A549 (cell line): ENCODE data around the gene SERPINE2. TPM values are rescaled to one million over a fixed set of nuclear protein-coding genes. Genes with fewer than 3 reads are reported as not detected.

Experiments
- ATAC-seq, 2 experiments: fragments of 200-7000 bp in 1 of 2; fragments of >200 bp in 1 of 2; cut with Nextera tagmentation in 1 of 2; cut with Tn5 transposase in 1 of 2; 3 replicates each; pipeline versions ENCODE4 v1.8.0 to v1.9.1; 2018 to 2020; ENCODE audit warnings: mild to moderate bottlenecking in 1 of 2, moderate library complexity in 1 of 2
- CTCF ChIA-PET: fragments of 300-600 bp; sonication (Branson Sonifier 250); formaldehyde crosslinking; extraction: SDS; loops from one replicate; lab custom pipeline; 2021; ENCODE audit warnings: antibody characterized with exemption, inconsistent platforms; lab: Yijun Ruan, JAX
- POLR2A ChIA-PET: fragments of 350-600 bp; formaldehyde crosslinking; extraction: SDS; loops from one replicate; lab custom pipeline; 2021; ENCODE audit warnings: antibody characterized with exemption, inconsistent platforms; lab: Yijun Ruan, JAX
- DNase-seq, 2 experiments: peaks; one replicate each; pipeline versions ENCODE4 v3.0.0 to v3.0.0-alpha.2; 2011 to 2016; ENCODE audit warnings: low read depth in 1 of 2, low spot score in 1 of 2
- FAIRE-seq: peaks from 2 replicates; lab custom pipeline; 2011; peaks lifted over from hg19 to GRCh38; lab: Jason Lieb, UNC
- H3K27ac ChIP-seq, 2 experiments: fragments of >200 bp; sonication (Bioruptor Twin); formaldehyde crosslinking; 3 replicates each; pipeline ENCODE4 v1.5.1; 2016 to 2017
- H3K4me1 ChIP-seq: fragments of >200 bp; sonication (Bioruptor Twin); formaldehyde crosslinking; 3 replicates; pipeline ENCODE4 v1.6.1; 2016
- H3K4me2 ChIP-seq: fragments of >200 bp; sonication (Bioruptor Twin); formaldehyde crosslinking; 3 replicates; pipeline ENCODE4 v1.6.1; 2016
- H3K4me3 ChIP-seq: fragments of >200 bp; sonication (Bioruptor Twin); formaldehyde crosslinking; 3 replicates; pipeline ENCODE4 v1.5.1; 2016
- H3K9me3 ChIP-seq: fragments of >200 bp; sonication (Bioruptor Twin); formaldehyde crosslinking; 3 replicates; pipeline ENCODE4 v1.6.1; 2016
- ATOH8 ChIP-seq: fragments of 250-450 bp; sonication (Bioruptor Pico); IDR thresholded peaks from 2 replicates; pipeline ENCODE4 v1.5.0; 2020; ENCODE audit warnings: low read depth, mild to moderate bottlenecking, moderate library complexity
- CBX8 ChIP-seq: fragments of 200-600 bp; sonication (generic); IDR thresholded peaks from 2 replicates; pipeline ENCODE4 v1.6.1; 2016
- CEBPB ChIP-seq, 2 experiments: fragments of >200 bp in 1 of 2; sonication (Bioruptor Twin) in 1 of 2; formaldehyde crosslinking in 1 of 2; IDR thresholded peaks; 2 replicates each; pipeline ENCODE4 v1.6.1; 2012 to 2016
- CHD2 ChIP-seq: fragments of 150-350 bp; IDR thresholded peaks from 2 replicates; pipeline ENCODE4 v1.6.1; 2014; ENCODE audit warnings: low read length; ENCODE audit not compliant: partially characterized antibody
- E2F6 ChIP-seq: IDR thresholded peaks from 2 replicates; pipeline ENCODE4 v1.6.1; 2012; ENCODE audit warnings: low read depth, borderline replicate concordance
- EHMT2 ChIP-seq: fragments of 200-600 bp; sonication (generic); IDR thresholded peaks from 2 replicates; pipeline ENCODE4 v1.6.1; 2016; ENCODE audit warnings: antibody characterized with exemption, low read depth, mild to moderate bottlenecking, moderate library complexity
- EP300 ChIP-seq, 2 experiments: fragments of >200 bp; sonication (Bioruptor Twin); formaldehyde crosslinking; IDR thresholded peaks; 2 replicates in 1 of 2; 3 replicates in 1 of 2; pipeline ENCODE4 v1.6.1; 2016 to 2017
- FOSB ChIP-seq: fragments of 250-450 bp; sonication (Bioruptor Pico); IDR thresholded peaks from 2 replicates; pipeline ENCODE4 v1.5.0; 2020; ENCODE audit warnings: mild to moderate bottlenecking, moderate library complexity
- FOSL2 ChIP-seq, 2 experiments: fragments of 450-650 bp in 1 of 2; fragments of >200 bp in 1 of 2; sonication (Bioruptor Twin) in 1 of 2; formaldehyde crosslinking; IDR thresholded peaks; 2 replicates each; pipeline versions ENCODE4 v1.5.0 to v1.6.1; 2016 to 2020; ENCODE audit warnings: mild to moderate bottlenecking in 1 of 2, moderate library complexity in 1 of 2
- HDAC2 ChIP-seq: fragments of 200-600 bp; sonication (generic); IDR thresholded peaks from 2 replicates; pipeline ENCODE4 v1.6.1; 2016
- HES2 ChIP-seq: fragments of >200 bp; sonication (Bioruptor Twin); formaldehyde crosslinking; IDR thresholded peaks from 2 replicates; pipeline ENCODE4 v1.6.1; 2016
- HEYL ChIP-seq: fragments of 250-450 bp; sonication (Bioruptor Pico); IDR thresholded peaks from 2 replicates; pipeline ENCODE4 v1.8.0; 2021; ENCODE audit warnings: mild to moderate bottlenecking, moderate library complexity
- HMGXB4 ChIP-seq: fragments of 250-450 bp; sonication (Bioruptor Pico); IDR thresholded peaks from 2 replicates; pipeline ENCODE4 v1.5.0; 2021; ENCODE audit warnings: mild to moderate bottlenecking, moderate library complexity, borderline replicate concordance
- HOXB5 ChIP-seq: fragments of 250-450 bp; sonication (Bioruptor Pico); IDR thresholded peaks from 2 replicates; pipeline ENCODE4 v1.5.0; 2020; ENCODE audit warnings: mild to moderate bottlenecking, moderate library complexity
- KDM5A ChIP-seq: fragments of 200-600 bp; sonication (generic); IDR thresholded peaks from 2 replicates; pipeline ENCODE4 v1.6.1; 2016; ENCODE audit warnings: antibody characterized with exemption, mild to moderate bottlenecking
- MAFK ChIP-seq: fragments of 450-650 bp; IDR thresholded peaks from 2 replicates; pipeline ENCODE4 v1.6.1; 2014; ENCODE audit not compliant: partially characterized antibody
- MAX ChIP-seq: IDR thresholded peaks from 2 replicates; pipeline ENCODE4 v1.6.1; 2012
- MAZ ChIP-seq: fragments of 150-350 bp; IDR thresholded peaks from 2 replicates; pipeline ENCODE4 v1.6.1; 2014; ENCODE audit warnings: antibody characterized with exemption, low read depth, low read length, borderline replicate concordance
- MYC ChIP-seq: IDR thresholded peaks from 2 replicates; pipeline ENCODE4 v1.6.1; 2012; ENCODE audit warnings: mild to moderate bottlenecking, inconsistent platforms, low read length, improper control_type of control experiment, borderline replicate concordance
- NPAS2 ChIP-seq: fragments of 250-450 bp; sonication (Bioruptor Pico); IDR thresholded peaks from 2 replicates; pipeline ENCODE4 v1.8.0; 2022; ENCODE audit warnings: mild to moderate bottlenecking, moderate library complexity, borderline replicate concordance
- NR3C1 ChIP-seq: fragments of >200 bp; sonication (Bioruptor Twin); formaldehyde crosslinking; IDR thresholded peaks from 3 replicates; pipeline ENCODE4 v1.6.1; 2017
- PBX3 ChIP-seq: IDR thresholded peaks from 2 replicates; pipeline ENCODE4 v1.6.1; 2012
- PHF8 ChIP-seq: fragments of 200-600 bp; sonication (generic); IDR thresholded peaks from 2 replicates; pipeline ENCODE4 v1.6.1; 2016; ENCODE audit warnings: low read depth, mild to moderate bottlenecking, antibody characterized with exemption, moderate library complexity, borderline replicate concordance
- RAD21 ChIP-seq, 2 experiments: fragments of >200 bp in 1 of 2; sonication (Bioruptor Twin) in 1 of 2; formaldehyde crosslinking in 1 of 2; IDR thresholded peaks in 1 of 2; conservative IDR thresholded peaks in 1 of 2; 2 replicates in 1 of 2; 3 replicates in 1 of 2; pipeline ENCODE4 v1.6.1; 2012 to 2018; ENCODE audit warnings: inconsistent platforms in 1 of 2
- RCOR1 ChIP-seq: fragments of 150-350 bp; IDR thresholded peaks from 2 replicates; pipeline ENCODE4 v1.6.1; 2014; ENCODE audit warnings: antibody characterized with exemption, low read length, low read depth
- REST ChIP-seq: fragments of 200-600 bp; sonication (generic); IDR thresholded peaks from 2 replicates; pipeline ENCODE4 v1.6.1; 2016; ENCODE audit warnings: antibody characterized with exemption, mild to moderate bottlenecking, moderate library complexity
- RFX5 ChIP-seq: fragments of 450-650 bp; IDR thresholded peaks from 2 replicates; pipeline ENCODE4 v1.7.1; 2014; ENCODE audit warnings: antibody characterized with exemption, mild to moderate bottlenecking, moderate library complexity
- SMC3 ChIP-seq: fragments of >200 bp; sonication (Bioruptor Twin); formaldehyde crosslinking; IDR thresholded peaks from 3 replicates; pipeline ENCODE4 v1.6.1; 2018; ENCODE audit warnings: inconsistent platforms
- SREBF2 ChIP-seq: fragments of 450-650 bp; IDR thresholded peaks from 2 replicates; pipeline ENCODE4 v1.6.1; 2014; ENCODE audit warnings: mild to moderate bottlenecking, moderate library complexity
- TP53 ChIP-seq: fragments of 250-450 bp; sonication (Bioruptor Pico); IDR thresholded peaks from 2 replicates; pipeline ENCODE4 v1.5.0; 2021; ENCODE audit warnings: mild to moderate bottlenecking, moderate library complexity
- ZC3H11A ChIP-seq: fragments of 450-650 bp; IDR thresholded peaks from 2 replicates; pipeline ENCODE4 v1.6.1; 2014; ENCODE audit warnings: antibody characterized with exemption, mild to moderate bottlenecking
- WGBS: methylation state at CpG from one replicate; pipeline ENCODE4 v1.1.6; 2017; ENCODE audit errors: missing lambda C conversion rate; 5-methylcytosine and 5-hydroxymethylcytosine counted together
- polyA plus RNA-seq, 4 experiments: library from polyadenylated mRNA; depleted of rRNA in 3 of 4; stranded (reverse); fragments of >200 nt; fragmentation: RNase III in 1 of 4; extraction: RNeasy Plus Mini Kit Qiagen cat#74134 plus additional on column Dnase treatment in 1 of 4; gene quantifications; 2 replicates in 3 of 4; 3 replicates in 1 of 4; pipeline ENCODE4 v1.2.3, GENCODE V29; 2011 to 2017

The SERPINE2 gene
- polyA plus RNA-seq, 2 of the 4 experiments (the other 2 are of a cell fraction), result 58.6 to 88.2 TPM

GRCh38 chr2:223957092-223957851, 81.8 kb downstream of the SERPINE2 start, which contains the start of gene MRPL44:
MRPL44 (plus strand) TSS chr2:223957463; CDS start chr2:223957473, 10 bp downstream.
- POLR2A ChIA-PET, result no interaction called here
- 2% methylated on average over 43 of the region's 65 CpGs for WGBS
- CTCF ChIA-PET, result interaction anchor here (1.0 to 1.4 kb wide), 4 partner anchors 10 to 326 kb away, joined by 3 to 7 read pairs (median 6); no protein-coding TSS in a partner anchor
- Histone ChIP-seq H3K9me3 (no peaks in the 10 kb centered on the region), H3K4me1 (peaks cover 21% of the 10 kb centered on the region; the same call in 2 of the 3 replicates), H3K4me2 (peak within 1 kb of the TSS; percentile 86), H3K27ac (peak within 1 kb of the TSS; percentile 88 to 96), H3K4me3 (peak within 1 kb of the TSS; percentile 59)
- peak; percentile 71 to 94 for DNase-seq
- FAIRE-seq, result no peak
- ATAC-seq, result peak; percentile 98 to 100
- no peak for TF ChIP-seq FOSB
- TF ChIP-seq EP300 (IDR thresholded peaks at IDR 0.05), result no peak
- no peak for TF ChIP-seq EHMT2
- no peak for TF ChIP-seq CBX8
- TF ChIP-seq HDAC2, result peak; percentile 94
- peak; percentile 68 for TF ChIP-seq RFX5
- peak; percentile 98 for TF ChIP-seq KDM5A
- peak; percentile 31 to 52 for TF ChIP-seq RAD21 (conservative IDR thresholded peaks at IDR 0.05 in 1 of 2, IDR thresholded peaks at IDR 0.05 in 1 of 2)
- peak; percentile 13 to 43; a peak in 2 of 4 replicates for TF ChIP-seq CEBPB (IDR thresholded peaks at IDR 0.05)
- peak; percentile 84 for TF ChIP-seq MYC
- 0 out of 2 replicates have a peak, but pooled peaks have one; percentile 44 for TF ChIP-seq PHF8
- TF ChIP-seq E2F6, result peak; percentile 66
- TF ChIP-seq NR3C1, result no peak
- TF ChIP-seq CHD2, result peak; percentile 38
- no peak for TF ChIP-seq FOSL2 (IDR thresholded peaks at IDR 0.05)
- TF ChIP-seq FOSL2 (CRISPR knock-in tag; IDR thresholded peaks at IDR 0.05), result peak; percentile 52
- no peak for TF ChIP-seq NPAS2
- 0 out of 2 replicates have a peak, but pooled peaks have one; percentile 33 for TF ChIP-seq RCOR1
- TF ChIP-seq REST, result peak; percentile 51
- no peak for TF ChIP-seq TP53
- TF ChIP-seq ZC3H11A, result peak; percentile 5; the same call in 1 of the 2 replicates
- TF ChIP-seq HMGXB4 (CRISPR knock-in tag), result peak; percentile 20; the same call in 1 of the 2 replicates
- TF ChIP-seq ATOH8 (CRISPR knock-in tag), result no peak
- no peak for TF ChIP-seq HES2
- no peak for TF ChIP-seq MAFK
- peak; percentile 94; the same call in 1 of the 2 replicates for TF ChIP-seq MAZ
- TF ChIP-seq SMC3, result peak; percentile 54; the same call in 2 of the 3 replicates
- TF ChIP-seq HEYL (CRISPR knock-in tag), result no peak
- TF ChIP-seq HOXB5, result 0 out of 2 replicates have a peak, but pooled peaks have one; percentile 62
- TF ChIP-seq PBX3, result peak; percentile 76; the same call in 1 of the 2 replicates
- TF ChIP-seq MAX, result peak; percentile 97
- no peak for TF ChIP-seq SREBF2
